HepG2 (cell line): ENCODE data around the gene MRPS5. TPM values are rescaled to one million over a fixed set of nuclear protein-coding genes. Genes with fewer than 3 reads are reported as not detected.
A peak's percentile ranks its signal among the peaks of the same experiment; 100 is the strongest.

Experiments
- ATAC-seq: fragments of 200-7000 bp; cut with Tn5 transposase; 3 replicates; pipeline ENCODE4 v1.9.1; 2020; ENCODE audit warnings: mild to moderate bottlenecking, moderate library complexity
- BruUV-seq: library from RNA; stranded (reverse); fragments of 400-500 nt; replicated peaks from 2 replicates; lab custom pipeline; 2021; lab: Mats Ljungman, UMichigan
- CTCF ChIA-PET: fragments of 300-600 bp; formaldehyde crosslinking; extraction: SDS; loops from one replicate; lab custom pipeline; 2021; ENCODE audit warnings: low total read pairs, inconsistent platforms, low intra/inter-chr PET ratio; lab: Yijun Ruan, JAX
- POLR2A ChIA-PET: fragments of 350-600 bp; sonication (Branson Sonifier 250); formaldehyde crosslinking; loops from one replicate; lab custom pipeline; 2020; ENCODE audit warnings: antibody characterized with exemption, inconsistent platforms; lab: Yijun Ruan, JAX
- DNase-seq: peaks from one replicate; pipeline ENCODE4 v3.0.0-alpha.2; 2015; ENCODE audit warnings: low spot score
- FAIRE-seq: peaks from 3 replicates; lab custom pipeline; 2011; peaks lifted over from hg19 to GRCh38; lab: Jason Lieb, UNC
- H2AFZ ChIP-seq: one replicate; pipeline ENCODE4 v1.6.1; 2011; ENCODE audit warnings: low read length, inconsistent platforms
- H3K27ac ChIP-seq: fragments of 300-600 bp; 3 replicates; pipeline ENCODE4 v1.8.0; 2011; ENCODE audit warnings: mixed run types, mild to moderate bottlenecking, mixed read lengths, low read length, inconsistent platforms; ENCODE audit not compliant: insufficient read depth; ENCODE audit errors: extremely low read length
- H3K27me3 ChIP-seq, 2 experiments: fragments of 200-600 bp in 1 of 2; 2 replicates in 1 of 2; 3 replicates in 1 of 2; pipeline versions ENCODE4 v1.6.0 to v1.8.0; 2011; ENCODE audit warnings: low read length in 2 of 2, mild to moderate bottlenecking in 2 of 2, moderate library complexity in 2 of 2, inconsistent platforms in 1 of 2; ENCODE audit not compliant: insufficient read depth in 2 of 2, control insufficient read depth in 1 of 2
- H3K36me3 ChIP-seq, 2 experiments: fragments of 200-600 bp in 1 of 2; replicated peaks in 1 of 2; 2 replicates in 1 of 2; 3 replicates in 1 of 2; pipeline versions ENCODE4 v1.5.1 to v1.8.0; 2011; ENCODE audit warnings: low read length in 2 of 2, inconsistent platforms in 1 of 2; ENCODE audit not compliant: insufficient read depth in 2 of 2, control insufficient read depth in 1 of 2
- H3K4me1 ChIP-seq: 2 replicates; pipeline ENCODE4 v1.5.1; 2012; ENCODE audit warnings: low read length, inconsistent platforms; ENCODE audit not compliant: insufficient read depth
- H3K4me2 ChIP-seq: 2 replicates; pipeline ENCODE4 v1.6.0; 2011; ENCODE audit warnings: low read depth, low read length, inconsistent platforms
- H3K4me3 ChIP-seq, 3 experiments: fragments of 200-600 bp in 1 of 3; sonication (generic), shearing (Covaris generic) in 1 of 3; replicated peaks in 1 of 3; 2 replicates each; pipeline ENCODE4 v1.5.1; 2011 to 2016; ENCODE audit warnings: low read length in 3 of 3, inconsistent platforms in 2 of 3, low read depth in 2 of 3, mild to moderate bottlenecking in 2 of 3, control low read depth in 1 of 3, mixed read lengths in 1 of 3; ENCODE audit not compliant: insufficient read depth in 1 of 3
- H3K79me2 ChIP-seq: one replicate; pipeline ENCODE4 v1.6.1; 2011; ENCODE audit warnings: low read length, inconsistent platforms; ENCODE audit not compliant: insufficient read depth
- H3K9ac ChIP-seq: 2 replicates; pipeline ENCODE4 v1.6.0; 2011; ENCODE audit warnings: mild to moderate bottlenecking, low read depth, low read length, inconsistent platforms; ENCODE audit not compliant: insufficient read depth
- H3K9me3 ChIP-seq: 2 replicates; pipeline ENCODE4 v1.5.1; 2012; ENCODE audit warnings: mild to moderate bottlenecking, low read length
- H4K20me1 ChIP-seq: 2 replicates; pipeline ENCODE4 v1.6.0; 2011; ENCODE audit warnings: inconsistent platforms, mild to moderate bottlenecking, low read length, moderate library complexity; ENCODE audit not compliant: insufficient read depth
- DR1 ChIP-seq: sonication (generic); formaldehyde crosslinking; IDR thresholded peaks from 2 replicates; pipeline ENCODE4 v1.8.0; 2021; ENCODE audit warnings: mild to moderate bottlenecking, missing genetic modification reagents, inconsistent platforms
- NFATC3 ChIP-seq: sonication (generic); formaldehyde crosslinking; IDR thresholded peaks from 2 replicates; pipeline ENCODE4 v1.5.1; 2020; ENCODE audit warnings: mild to moderate bottlenecking, missing genetic modification reagents
- NFE2L2 ChIP-seq: fragments of 150-350 bp; IDR thresholded peaks from 2 replicates; pipeline ENCODE4 v1.6.1; 2014; ENCODE audit warnings: low read length
- UBTF ChIP-seq: sonication (generic); formaldehyde crosslinking; IDR thresholded peaks from 2 replicates; pipeline ENCODE4 v1.4.0; 2020; ENCODE audit warnings: mild to moderate bottlenecking, missing genetic modification reagents
- ZNF552 ChIP-seq: sonication (generic); formaldehyde crosslinking; IDR thresholded peaks from 2 replicates; pipeline ENCODE4 v1.9.0; 2022; ENCODE audit warnings: missing genetic modification reagents, mild to moderate bottlenecking, borderline replicate concordance
- ZNF614 ChIP-seq: IDR thresholded peaks from 2 replicates; pipeline ENCODE4 v1.6.1; 2018; ENCODE audit warnings: missing biosample characterization, missing genetic modification reagents, inconsistent platforms, borderline replicate concordance
- WGBS: methylation state at CpG from one replicate; pipeline ENCODE4 v1.1.6; 2017; ENCODE audit warnings: low lambda C conversion rate; 5-methylcytosine and 5-hydroxymethylcytosine counted together
- in situ Hi-C: cut with HindIII; loops from 2 replicates; pipeline ENCODE4 v1.10.0; 2017; ENCODE audit warnings: low pct_unique_long_range_greater_than_20kb; ENCODE audit not compliant: extremely low pct_ligation_motif_present
- intact Hi-C: fragments of 100-400 bp; cut with micrococcal nuclease; formaldehyde crosslinking; loops from one replicate; pipeline ENCODE4 v1.10.0; 2022; ENCODE audit not compliant: unreplicated experiment
- polyA plus RNA-seq, 8 experiments: library from polyadenylated mRNA; depleted of rRNA in 3 of 8; stranded (reverse) in 7 of 8; unstranded in 1 of 8; fragments of >200 nt; fragmentation: Illumina TruSeq in 4 of 8; extraction: Trizol in 4 of 8; gene quantifications; 2 replicates each; pipeline versions ENCODE4 v1.2.1 to v1.2.3, GENCODE V29; 2011 to 2016; ENCODE audit warnings: low read depth in 4 of 8, missing spikeins in 1 of 8, mixed read lengths in 1 of 8; ENCODE audit not compliant: insufficient read depth in 1 of 8
- total RNA-seq, 5 experiments: library from RNA; depleted of rRNA; stranded (reverse); fragments of >200 nt; fragmentation: Illumina TruSeq; extraction: Trizol; gene quantifications; 2 replicates each; pipeline ENCODE4 v1.2.3, GENCODE V29; 2016; ENCODE audit warnings: low read depth in 1 of 5
- TF ChIP-seq, protein P1 (sequence below): sonication (generic); formaldehyde crosslinking; IDR thresholded peaks from 2 replicates; pipeline ENCODE4 v1.9.0; 2021; ENCODE audit warnings: mild to moderate bottlenecking, missing genetic modification reagents

The MRPS5 gene
- total and polyA plus RNA-seq, 2 of the 13 experiments (the other 11 are each of a cell fraction or from before 2014, with no cell fraction given) = 98.8 to 134 TPM

- TF ChIP-seq UBTF (CRISPR knock-in tag) = peak; percentile 26
- no peak for TF ChIP-seq ZNF614 (CRISPR knock-in tag)
Measured at GRCh38 chr2:95057535-95058370, 63.9 kb downstream of the MRPS5 start (continued).

- ChIA-PET POLR2A (no interaction called here), CTCF (no interaction called here)
- DNase-seq (peak; percentile 40), FAIRE-seq (peak; percentile 37), ATAC-seq (peak; percentile 59)
- Histone ChIP-seq H3K79me2 (no peaks in the 10 kb centered on the region), H3K27ac (no peak overlapping the region), H3K4me2 (peak overlapping the region; percentile 85), H3K36me3 (no peaks in the 10 kb centered on the region), H3K27me3 (peaks cover 9 to 51% of the 10 kb centered on the region in 2 experiments), H3K9ac (peak overlapping the region; percentile 30; the same call in 1 of the 2 replicates), H4K20me1 (no peaks in the 10 kb centered on the region), H3K9me3 (no peaks in the 10 kb centered on the region), H3K4me1 (peaks cover 69% of the 10 kb centered on the region), H3K4me3 (peak overlapping the region; percentile 18 to 61 (median 42)), H2AFZ (no peak overlapping the region)
- intact Hi-C loops (no loop called here), in situ Hi-C loops (no loop called here)
- BruUV-seq = no TSS peak
- 11% methylated on average over 14 of the region's 15 CpGs for WGBS
- TF ChIP-seq NFATC3 (CRISPR knock-in tag) = no peak
- TF ChIP-seq NFE2L2 = no peak
- TF ChIP-seq DR1 (CRISPR knock-in tag) = peak; percentile 26; the same call in 1 of the 2 replicates
- TF ChIP-seq ZNF552 (CRISPR knock-in tag) = peak; percentile 42; the same call in 1 of the 2 replicates
- TF ChIP-seq, protein P1, sequence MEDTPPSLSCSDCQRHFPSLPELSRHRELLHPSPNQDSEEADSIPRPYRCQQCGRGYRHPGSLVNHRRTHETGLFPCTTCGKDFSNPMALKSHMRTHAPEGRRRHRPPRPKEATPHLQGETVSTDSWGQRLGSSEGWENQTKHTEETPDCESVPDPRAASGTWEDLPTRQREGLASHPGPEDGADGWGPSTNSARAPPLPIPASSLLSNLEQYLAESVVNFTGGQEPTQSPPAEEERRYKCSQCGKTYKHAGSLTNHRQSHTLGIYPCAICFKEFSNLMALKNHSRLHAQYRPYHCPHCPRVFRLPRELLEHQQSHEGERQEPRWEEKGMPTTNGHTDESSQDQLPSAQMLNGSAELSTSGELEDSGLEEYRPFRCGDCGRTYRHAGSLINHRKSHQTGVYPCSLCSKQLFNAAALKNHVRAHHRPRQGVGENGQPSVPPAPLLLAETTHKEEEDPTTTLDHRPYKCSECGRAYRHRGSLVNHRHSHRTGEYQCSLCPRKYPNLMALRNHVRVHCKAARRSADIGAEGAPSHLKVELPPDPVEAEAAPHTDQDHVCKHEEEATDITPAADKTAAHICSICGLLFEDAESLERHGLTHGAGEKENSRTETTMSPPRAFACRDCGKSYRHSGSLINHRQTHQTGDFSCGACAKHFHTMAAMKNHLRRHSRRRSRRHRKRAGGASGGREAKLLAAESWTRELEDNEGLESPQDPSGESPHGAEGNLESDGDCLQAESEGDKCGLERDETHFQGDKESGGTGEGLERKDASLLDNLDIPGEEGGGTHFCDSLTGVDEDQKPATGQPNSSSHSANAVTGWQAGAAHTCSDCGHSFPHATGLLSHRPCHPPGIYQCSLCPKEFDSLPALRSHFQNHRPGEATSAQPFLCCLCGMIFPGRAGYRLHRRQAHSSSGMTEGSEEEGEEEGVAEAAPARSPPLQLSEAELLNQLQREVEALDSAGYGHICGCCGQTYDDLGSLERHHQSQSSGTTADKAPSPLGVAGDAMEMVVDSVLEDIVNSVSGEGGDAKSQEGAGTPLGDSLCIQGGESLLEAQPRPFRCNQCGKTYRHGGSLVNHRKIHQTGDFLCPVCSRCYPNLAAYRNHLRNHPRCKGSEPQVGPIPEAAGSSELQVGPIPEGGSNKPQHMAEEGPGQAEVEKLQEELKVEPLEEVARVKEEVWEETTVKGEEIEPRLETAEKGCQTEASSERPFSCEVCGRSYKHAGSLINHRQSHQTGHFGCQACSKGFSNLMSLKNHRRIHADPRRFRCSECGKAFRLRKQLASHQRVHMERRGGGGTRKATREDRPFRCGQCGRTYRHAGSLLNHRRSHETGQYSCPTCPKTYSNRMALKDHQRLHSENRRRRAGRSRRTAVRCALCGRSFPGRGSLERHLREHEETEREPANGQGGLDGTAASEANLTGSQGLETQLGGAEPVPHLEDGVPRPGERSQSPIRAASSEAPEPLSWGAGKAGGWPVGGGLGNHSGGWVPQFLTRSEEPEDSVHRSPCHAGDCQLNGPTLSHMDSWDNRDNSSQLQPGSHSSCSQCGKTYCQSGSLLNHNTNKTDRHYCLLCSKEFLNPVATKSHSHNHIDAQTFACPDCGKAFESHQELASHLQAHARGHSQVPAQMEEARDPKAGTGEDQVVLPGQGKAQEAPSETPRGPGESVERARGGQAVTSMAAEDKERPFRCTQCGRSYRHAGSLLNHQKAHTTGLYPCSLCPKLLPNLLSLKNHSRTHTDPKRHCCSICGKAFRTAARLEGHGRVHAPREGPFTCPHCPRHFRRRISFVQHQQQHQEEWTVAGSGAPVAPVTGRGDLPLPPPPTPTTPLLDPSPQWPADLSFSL (CRISPR knock-in tag) = no peak
Measured at GRCh38 chr2:95056461-95057459, 64.8 kb downstream of the MRPS5 start.
